GM18907 (cell line): ENCODE measurements around the gene DARS1.

ENCODE experiments used
- ATAC-seq: cut with Tn5 transposase; IDR thresholded peaks from one replicate; pipeline ENCODE4 v1.9.1; 2021; ENCODE audit warnings: mild to moderate bottlenecking, moderate library complexity; ENCODE audit not compliant: unreplicated experiment

Gene DARS1

DNA sequence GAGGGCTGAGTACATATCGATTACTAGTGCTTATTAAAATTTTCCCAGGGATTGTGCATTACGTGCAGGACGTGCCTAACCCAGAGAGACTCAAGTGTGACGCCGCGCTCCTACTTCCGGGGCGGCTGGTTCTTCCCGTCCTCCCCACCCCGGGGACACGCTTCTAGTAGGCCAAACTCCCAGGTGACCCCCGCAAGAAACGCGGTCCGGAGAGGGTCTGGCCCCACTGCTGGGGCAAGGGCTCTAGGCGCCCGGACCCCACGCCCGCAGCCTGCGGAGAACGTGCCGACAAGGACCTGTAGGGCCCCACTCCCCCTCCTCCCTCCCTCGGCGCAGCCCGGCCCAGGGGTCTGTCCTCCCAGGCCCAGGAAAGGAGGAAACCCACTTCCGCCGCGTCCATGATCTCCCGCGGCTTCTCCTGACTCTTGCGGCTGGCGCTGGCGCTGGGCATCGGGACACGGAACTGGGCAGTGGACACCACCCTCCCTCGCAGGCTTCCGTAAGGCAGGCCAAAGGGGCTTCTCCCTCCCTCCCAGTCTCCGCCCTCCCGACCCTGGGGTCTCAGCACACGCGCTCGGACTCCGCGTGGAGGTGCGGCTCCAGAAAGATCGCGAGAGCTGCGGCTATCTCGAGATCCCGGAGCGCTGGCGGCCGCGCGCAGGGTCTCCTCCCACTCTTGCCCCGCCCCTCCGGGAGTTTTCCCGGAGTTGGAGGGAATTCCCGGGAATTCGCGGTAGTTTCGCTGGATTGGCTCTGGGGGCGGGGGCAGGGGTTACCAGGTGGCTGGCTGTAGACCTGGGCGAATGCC is at the start of gene DARS1:
Gene DARS1, minus strand, starts transcription at position 609 of the 808 bp plus-strand sequence. Its CDS starts 158 bp downstream, at position 451.
- ATAC-seq: peak; percentile 85

DNA sequence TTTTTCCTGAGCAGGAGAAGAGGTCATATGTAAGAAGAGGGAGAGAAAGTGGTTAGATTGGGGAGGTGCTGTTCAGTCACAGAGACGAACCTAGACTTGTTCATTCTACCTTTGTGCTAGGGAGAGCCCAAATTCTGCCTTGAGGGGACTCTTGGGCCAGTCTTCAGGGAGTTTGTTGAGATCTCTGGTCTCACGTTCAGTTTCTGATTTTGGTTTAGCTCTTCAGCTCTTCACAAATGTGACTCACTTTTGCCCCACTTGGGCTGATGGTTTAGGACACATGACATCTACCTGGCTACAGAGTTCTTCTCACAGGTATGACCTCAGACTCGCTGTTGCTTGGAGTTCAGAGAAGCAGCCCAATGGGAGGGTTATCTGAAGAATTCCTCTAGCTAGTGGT is 49.2 kb upstream of the DARS1 start:
- ATAC-seq: no peak

DNA sequence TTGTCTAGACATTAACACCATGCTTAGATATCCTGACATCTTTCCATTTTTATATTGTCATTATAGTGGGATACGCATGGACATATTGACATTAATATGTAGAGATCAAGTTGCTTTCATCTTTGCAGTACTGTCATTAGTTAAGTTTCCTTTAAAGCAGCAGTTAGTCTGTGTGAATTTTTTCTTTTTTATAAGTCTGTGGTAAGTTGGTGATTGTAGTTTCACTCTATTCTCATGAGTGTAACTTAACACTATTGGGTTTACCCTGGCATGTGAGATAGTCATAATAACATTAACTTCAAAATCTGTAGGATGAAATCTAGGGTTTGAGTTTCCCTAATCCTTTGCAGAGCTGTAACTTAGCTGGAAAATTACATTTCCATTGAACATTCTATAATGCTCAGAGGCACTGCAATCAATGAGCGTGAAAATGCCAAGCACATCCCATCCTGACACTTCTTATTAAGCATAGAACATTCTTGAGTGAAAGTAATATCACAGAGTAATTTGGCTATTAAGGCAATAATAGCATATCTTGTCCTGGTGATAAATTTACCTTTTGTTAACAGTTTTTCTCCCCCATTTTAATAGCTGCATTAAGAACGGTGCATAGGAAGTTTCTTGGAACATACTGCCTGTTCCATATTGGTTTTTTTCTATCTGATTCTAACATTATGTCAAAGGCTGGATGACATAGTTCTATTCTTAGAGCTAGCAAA is 47.5 kb upstream of the DARS1 start:
- no peak for ATAC-seq

DNA sequence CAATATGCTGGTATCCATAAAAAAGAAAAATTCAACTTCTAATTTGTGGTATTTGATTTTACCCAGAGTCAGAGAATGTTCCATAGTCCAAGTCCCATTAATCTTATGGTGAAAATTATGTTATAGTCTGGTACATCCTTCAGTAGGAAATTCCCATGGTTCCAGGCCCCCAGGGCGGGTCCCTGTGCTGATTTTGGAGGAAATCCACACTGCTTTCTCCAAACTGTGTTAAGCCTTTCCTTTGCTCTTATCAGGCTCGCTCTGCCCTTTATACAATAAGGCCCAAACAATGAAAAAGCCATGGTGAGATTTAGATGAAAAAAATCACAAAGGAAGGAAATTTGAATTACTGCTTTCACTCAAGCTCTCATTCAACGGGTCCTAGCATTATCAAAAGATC is 46.8 kb upstream of the DARS1 start:
- ATAC-seq: no peak

DNA sequence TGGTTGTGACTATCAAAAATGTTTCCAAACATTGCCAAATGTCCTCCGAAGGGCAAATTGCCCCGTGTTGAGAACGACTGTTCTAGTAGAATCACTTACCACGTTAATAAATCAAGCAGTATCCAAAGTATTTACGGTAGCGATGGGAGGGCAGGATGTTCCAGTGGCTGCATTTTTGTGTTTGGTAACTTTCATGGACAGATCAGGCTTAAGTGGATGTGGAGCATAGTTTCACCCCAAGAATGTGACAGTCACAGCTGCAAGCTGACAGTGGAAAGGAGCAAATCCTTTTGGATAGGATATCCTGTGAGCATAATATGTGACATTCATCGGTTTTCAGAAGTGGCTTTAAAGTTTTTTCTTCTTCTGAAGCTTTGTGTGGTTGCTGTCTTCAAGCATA is 46.3 kb upstream of the DARS1 start:
- no peak for ATAC-seq

DNA sequence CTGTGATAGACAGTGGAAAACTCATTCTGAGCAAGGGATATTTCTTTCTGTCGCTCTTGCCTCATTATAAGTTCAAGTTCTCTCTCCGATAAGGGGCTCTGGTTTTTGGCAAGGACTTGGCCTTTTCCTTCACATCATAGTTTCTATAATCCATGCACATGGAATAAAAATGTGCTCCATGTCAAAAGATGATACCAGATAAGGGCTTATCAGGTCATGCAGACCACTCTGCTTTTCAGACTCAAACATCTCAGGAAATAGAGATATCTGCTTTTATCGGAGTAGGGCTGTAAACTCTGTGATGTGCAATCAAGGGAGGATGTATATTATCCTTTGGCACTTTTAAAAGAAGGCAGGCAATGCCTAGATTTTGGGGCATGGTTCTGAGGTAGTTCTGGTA is 45.0 kb upstream of the DARS1 start:
- no peak for ATAC-seq

DNA sequence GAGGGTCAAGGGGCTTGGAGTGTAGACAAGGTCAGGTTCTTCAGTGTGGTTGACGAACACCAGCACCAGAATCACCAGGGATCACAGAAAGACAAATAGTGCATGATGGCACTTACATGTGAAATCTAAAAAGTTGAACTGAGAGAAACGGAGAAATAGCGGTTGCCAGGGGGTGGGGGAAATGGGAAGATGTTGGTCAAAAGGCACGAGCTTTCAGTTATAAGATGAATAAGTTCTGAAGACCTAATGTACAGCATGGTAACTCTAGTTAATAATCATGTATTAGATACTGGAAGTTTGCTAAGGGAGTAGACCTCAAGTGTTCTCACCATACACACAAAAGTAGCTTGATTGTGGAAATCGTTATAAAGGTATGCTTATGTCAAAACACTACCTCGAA is 43.7 kb upstream of the DARS1 start:
- peak; percentile 95 for ATAC-seq

DNA sequence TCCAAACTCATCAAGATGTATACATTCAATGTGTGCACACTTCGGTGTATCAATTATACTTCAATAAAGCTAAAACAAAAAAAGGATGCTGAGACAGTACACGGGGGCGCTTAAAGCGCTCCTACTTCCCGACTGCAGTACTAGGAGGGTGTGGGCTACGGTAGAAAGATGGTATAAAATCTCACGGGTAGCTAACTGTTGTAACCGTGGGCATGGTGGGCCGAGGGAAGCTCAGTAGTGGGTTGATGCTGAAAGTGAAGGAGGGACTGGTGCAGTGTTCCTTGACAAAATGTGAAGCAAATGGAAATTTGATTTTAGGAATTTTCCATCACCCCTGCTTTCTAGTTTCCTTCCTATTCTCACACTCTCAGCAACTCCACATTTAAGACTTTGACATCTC is 42.6 kb upstream of the DARS1 start:
- no peak for ATAC-seq

DNA sequence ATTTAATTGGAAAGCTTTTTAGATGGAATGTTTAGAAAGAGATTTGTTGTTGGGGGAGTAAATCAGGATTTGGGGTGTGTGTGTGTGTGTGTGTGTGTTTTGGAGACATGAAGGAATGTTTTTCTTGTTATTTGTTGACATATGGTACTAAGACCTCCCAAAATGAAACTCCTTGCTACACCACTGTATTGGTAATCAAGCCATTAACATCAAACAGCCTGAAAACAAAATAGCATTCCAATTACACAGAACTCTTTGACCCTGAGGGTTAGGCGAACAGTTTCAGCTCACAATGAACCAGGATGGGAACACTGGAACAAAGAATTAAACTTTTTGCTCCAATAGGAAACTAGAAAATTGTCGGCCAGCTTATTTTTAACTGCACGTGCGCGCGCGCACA is 41.7 kb upstream of the DARS1 start:
- no peak for ATAC-seq

DNA sequence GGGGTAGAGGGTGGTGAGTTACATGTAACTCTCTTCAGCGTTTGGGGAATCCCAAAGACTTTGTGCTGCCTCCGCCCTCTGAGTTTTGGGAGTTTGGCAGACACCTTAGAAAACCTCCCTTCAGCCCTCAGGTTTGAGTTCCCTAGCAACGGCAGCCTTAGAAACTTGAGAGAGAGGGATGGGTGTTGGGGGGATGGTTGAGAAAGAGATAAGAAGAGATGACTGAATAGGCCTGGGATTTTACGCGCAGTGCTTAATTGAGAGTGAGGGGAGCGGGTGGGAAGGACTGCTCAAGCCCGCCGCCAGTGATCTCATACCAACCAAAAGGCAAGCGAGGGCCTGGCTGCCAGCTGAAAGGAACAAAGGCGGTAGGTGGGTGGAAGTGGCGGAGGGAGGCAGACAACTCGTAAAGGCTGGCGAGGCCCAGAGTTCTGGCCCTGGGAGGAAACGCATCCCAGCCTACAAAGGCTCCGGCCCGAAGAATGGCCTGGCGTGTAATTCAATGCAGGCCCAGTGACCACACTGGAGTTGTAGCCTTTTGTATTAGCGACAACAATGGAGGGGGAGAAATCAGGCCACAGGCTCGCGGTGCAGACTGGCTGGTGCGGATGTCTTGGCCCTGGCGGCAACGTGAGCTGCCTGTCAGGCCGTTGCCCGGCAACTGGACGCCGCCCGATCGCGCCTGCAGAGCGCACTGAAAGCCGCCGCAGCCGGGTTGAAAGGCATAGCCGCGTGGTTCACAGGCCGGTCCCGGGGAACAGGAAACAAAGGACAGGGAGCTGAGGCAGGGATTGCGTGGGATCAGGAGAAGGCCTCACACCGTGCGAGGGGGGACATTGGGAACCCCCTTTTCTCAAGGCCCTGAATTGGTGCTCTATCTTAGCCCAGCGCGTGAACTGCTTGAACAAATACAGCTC is 39.9 kb upstream of the DARS1 start:
- no peak for ATAC-seq

DNA sequence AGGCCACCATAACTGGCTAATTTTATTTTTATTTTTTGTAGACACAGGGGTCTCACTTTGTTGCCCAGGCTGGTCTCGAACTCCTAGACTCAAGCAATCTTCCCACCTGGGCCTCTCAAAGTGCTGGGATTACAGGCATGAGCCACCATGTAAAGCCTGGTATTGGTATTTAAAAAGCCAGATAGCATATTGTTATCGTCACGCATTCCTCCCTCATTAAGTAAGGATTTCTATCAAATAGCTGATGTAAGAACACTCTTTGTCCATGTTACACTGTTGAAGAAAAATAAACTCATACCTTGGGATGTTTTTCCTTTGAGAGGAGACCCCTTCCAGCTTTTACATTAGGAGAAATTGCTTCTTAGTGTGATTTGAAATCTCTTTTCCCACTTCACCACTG is 39.2 kb upstream of the DARS1 start:
- no peak for ATAC-seq

DNA sequence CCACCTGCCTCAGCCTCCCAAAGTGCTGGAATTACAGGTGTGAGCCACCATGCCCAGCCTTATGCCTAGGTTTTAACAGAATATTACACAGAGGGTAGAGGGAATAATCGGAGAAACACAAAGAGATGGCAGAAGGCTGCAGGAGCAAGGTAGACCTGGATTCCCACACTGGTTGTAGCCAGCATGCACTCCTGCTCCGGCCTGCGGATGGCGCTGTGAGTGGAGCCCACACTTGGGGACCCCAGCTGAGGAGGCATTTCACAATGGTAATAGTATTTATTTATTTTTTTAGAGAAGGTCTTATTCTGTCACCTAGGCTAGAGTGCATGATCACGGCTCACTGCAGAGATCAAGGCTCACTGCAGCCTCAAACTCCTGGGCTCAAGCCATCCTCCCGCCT is 38.8 kb upstream of the DARS1 start:
- ATAC-seq: no peak

DNA sequence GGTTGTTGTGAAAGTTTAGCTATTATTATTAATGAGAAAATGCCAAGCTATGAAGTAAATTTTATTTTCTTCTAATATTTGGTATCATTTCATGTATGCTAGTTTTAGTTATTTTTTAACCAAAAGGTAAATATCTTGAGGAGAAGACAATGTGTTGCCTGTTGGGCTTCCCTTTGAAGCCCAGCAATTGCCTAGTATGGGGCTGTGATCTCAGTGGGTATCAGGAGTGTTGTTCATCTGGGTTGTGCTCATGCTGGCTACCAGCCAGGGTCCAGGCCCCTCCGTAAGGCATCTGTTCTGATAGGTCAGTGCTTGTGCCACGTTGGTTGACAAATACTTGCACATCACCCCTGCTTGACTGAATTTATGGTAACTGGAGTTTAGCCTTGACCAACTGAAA is 38.0 kb upstream of the DARS1 start:
- no peak for ATAC-seq

DNA sequence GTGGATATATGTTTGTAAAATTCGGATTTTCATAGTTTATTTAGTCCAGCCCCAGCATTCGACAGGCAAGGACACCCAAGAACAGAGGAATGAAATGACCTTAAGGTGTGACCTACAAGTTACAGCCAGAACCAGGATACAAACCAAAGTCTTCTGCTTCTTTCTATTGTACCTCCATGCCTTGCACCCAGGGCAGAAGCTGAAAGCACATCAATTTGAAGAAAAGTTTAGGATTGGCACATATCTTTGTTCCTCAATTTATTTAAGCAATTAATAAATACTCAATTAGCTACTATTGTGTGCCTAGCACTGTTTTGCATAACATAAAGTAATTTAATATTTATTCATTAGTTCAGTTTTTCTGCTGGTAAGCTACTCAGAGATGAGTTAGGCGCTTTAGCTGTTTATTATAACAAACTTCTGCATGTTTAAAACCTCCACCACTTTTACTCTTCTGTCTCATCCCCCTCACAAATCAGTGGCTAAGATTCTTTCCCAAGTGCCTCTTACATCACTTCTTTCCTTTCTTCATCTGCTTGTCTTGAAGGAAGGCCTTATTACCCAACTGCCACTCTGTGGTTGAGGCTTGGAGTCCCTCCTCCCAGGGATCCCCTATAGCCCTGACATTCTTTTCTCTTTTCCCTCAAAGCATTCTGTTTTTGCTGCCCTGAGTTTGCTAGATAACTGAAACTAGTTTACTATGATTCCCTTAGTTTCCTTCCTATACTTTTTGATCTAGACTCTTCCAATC is 37.1 kb upstream of the DARS1 start:
- ATAC-seq: no peak

DNA sequence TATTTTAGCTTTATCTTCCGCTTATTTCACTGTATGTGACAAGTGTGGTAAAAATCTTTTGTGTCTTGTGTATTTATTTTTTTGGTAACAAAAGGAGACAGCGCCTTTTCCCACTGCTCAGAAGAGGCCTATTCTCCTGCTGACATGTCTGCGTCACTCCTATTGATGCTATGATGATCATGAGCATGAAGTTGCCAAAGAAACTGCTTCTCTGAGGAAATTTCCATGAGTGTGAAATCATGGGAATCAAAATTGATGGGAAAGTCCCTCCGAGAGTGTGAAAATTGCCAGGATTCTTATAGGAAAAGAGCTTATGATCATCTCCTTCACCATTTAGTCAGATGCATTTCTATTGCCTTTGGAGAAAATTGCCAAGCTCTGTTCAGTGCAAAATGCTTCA is 36.5 kb upstream of the DARS1 start:
- no peak for ATAC-seq

DNA sequence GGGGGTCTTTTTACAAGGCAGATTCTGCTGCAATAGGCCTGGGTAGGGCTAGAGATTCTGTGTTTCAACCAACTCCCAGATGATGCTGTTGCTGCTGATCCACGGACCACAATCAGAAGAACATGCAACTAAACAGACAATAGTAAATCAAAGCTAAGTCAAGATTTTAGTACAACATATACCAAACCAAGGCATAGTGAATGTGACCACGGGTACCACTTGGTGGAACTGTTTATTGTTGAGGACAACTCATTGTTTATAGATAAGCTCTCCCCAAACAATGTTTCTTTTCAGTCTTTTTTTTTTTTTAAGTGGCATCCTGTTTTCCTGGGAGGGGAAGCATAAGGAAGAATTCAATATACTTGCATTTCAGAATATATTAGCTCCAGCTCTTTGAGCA is 36.0 kb upstream of the DARS1 start:
- no peak for ATAC-seq

DNA sequence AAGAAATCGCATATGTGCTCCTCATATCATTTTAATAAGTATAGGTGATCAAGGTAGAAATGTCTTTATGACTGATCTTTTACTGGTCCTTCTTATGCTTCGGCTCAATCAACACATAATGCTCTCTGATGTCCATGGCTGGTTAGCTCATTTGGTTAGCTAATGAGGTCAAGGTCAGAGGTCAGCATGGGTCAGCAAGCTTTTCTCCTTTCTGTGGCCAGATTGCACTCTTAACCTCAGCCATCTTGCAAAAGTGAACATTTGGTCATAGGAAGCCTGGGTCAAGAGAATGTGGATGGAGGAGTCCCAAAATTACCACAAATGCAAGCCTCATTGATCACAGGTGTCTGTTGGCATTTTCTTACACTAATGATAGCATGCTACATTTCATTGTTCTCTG is 35.4 kb upstream of the DARS1 start:
- ATAC-seq: no peak

DNA sequence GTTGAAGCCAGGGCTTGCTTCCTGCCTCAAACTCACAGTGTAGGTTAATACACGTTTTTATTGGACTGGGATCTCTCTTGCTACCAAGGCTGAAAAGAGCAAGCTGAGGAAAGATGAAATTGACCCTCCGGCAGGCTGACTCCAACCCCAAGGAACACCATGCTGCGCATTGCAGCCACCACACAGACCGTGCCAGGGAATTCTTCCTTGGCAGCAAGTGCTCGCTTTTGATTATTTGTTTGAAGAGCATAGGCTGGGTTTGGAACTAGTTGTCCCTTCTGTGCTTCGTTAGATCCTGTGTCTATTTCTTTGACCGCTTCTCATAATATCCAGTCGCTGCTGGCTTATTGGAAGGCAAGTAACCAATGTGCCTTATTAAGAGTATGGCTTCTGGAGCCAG is 34.4 kb upstream of the DARS1 start:
- no peak for ATAC-seq

DNA sequence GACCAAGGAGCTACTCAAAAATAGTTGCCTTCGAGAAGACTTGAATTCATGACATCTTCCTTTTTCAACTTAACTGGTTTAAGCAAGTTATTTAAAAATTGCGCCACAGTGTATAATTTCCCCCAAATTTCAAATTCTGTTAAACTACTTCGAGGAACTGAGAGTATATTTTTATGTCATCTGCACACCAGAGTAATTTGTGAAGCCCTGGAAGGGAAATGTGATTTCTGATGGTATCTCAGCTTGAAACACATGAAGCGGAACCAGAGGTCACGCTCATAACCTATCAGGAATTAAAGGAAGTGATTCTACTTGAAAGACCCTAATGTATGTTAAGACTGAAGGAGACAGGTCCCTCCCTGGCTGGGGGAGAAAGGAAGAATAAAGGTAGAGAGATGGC is 33.9 kb upstream of the DARS1 start:
- peak; percentile 59 for ATAC-seq

DNA sequence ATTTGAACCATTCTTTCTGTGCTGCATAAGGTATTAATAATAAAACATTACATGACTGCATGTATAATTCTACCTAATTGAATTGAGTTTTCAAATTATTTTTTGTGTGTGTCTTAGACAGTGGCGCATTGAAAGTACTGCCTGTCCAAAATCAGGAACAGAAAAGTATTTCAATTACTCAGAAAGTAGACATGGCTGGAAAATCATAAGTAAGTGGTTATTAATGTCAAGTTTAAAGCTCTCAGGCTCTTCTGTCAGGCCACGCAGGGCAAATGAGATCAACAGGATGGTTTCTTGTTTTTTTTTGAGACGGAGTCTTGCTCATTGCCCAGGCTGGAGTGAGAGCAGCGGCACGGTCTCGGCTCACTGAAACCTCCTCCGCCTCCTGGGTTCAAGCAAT is 32.4 kb upstream of the DARS1 start:
- no peak for ATAC-seq

DNA sequence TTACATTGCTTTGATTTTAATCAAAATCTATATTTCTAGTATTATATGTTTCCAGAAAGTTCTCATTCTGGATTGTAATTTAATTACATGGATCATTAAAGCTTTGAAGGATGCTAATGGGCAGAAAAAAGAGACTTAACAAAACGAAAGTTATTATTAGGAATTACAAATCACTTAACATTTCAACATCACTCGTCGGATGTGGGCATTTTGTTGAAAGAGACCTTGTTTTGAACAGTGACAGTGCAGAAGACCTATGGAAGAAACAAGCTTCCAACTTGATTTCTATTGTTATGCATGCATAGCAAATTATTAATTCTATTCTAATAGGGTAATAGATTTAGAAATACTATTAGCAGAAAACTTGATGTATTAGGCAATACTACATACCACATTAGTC is 31.4 kb upstream of the DARS1 start:
- ATAC-seq: no peak
